ENCODE results near the gene RIN2. TPM values are rescaled to one million over a fixed set of nuclear protein-coding genes. Genes with fewer than 3 reads are reported as not detected.

RIN2 gene
- polyA plus RNA-seq, 1 donor (not counting 4 experiments of a cell fraction or from before 2014, with no cell fraction given), result 40.1 TPM

- H3K79me2 ChIP-seq (ENCODE audit: control insufficient read depth, insufficient read depth, low read length), result no peaks in the 10 kb centered on the region
- H3K4me3 ChIP-seq (ENCODE audit: control insufficient read depth in 2 of 3, extremely low read depth in 1 of 3, insufficient read depth in 2 of 3, low read depth in 1 of 3, low read length in 3 of 3), result no peak overlapping the region
- FAIRE-seq (no peak), DNase-seq (ENCODE audit: low read depth, low spot score) (no peak)
- H2AFZ ChIP-seq (ENCODE audit: control insufficient read depth, low read length), result no peak overlapping the region
- H3K4me1 ChIP-seq (ENCODE audit: control insufficient read depth, extremely low read depth, insufficient read depth, low read length), result peaks cover 19% of the 10 kb centered on the region
- no peak overlapping the region for H3K4me2 ChIP-seq (ENCODE audit: control insufficient read depth, extremely low read depth, insufficient read depth, low read depth, low read length)
- no peak for TF ChIP-seq EZH2 (IDR thresholded peaks at IDR 0.05; ENCODE audit: low read length)
- peak in 1 of 3 experiments; percentile 36 for TF ChIP-seq CTCF (optimal IDR thresholded peaks at IDR 0.05 in 1 of 3, IDR thresholded peaks at IDR 0.05 in 1 of 3, conservative IDR thresholded peaks at IDR 0.05 in 1 of 3; ENCODE audit: extremely low read depth in 1 of 3, insufficient read depth in 2 of 3, low read length in 3 of 3)
- no peaks in the 10 kb centered on the region for H3K9me1 ChIP-seq (ENCODE audit: control insufficient read depth, extremely low read depth, insufficient read depth, low read length)
- H3K9ac ChIP-seq (ENCODE audit: control insufficient read depth, extremely low read depth, insufficient read depth, low read length), result no peak overlapping the region
- dilution Hi-C loops (cut with MboI; ENCODE audit: extremely low pct_ligation_motif_present, low sequenced_read_pairs), result no loop called here
- H4K20me1 ChIP-seq (ENCODE audit: control insufficient read depth, extremely low read depth, insufficient read depth, low read length), result no peaks in the 10 kb centered on the region
- H3K9me3 ChIP-seq (ENCODE audit: control insufficient read depth, low read depth, low read length), result no peaks in the 10 kb centered on the region
- H3K36me3 ChIP-seq (ENCODE audit: control insufficient read depth in 2 of 2, extremely low read depth in 1 of 2, insufficient read depth in 2 of 2, low read length in 2 of 2), result no peaks in the 10 kb centered on the region
- no peak overlapping the region for H3K27ac ChIP-seq (ENCODE audit: control insufficient read depth, insufficient read depth, low read length)
- H3K27me3 ChIP-seq (ENCODE audit: control insufficient read depth, extremely low read depth, insufficient read depth, low read length), result no peaks in the 10 kb centered on the region
Measured at GRCh38 chr20:19806806-19807190, 48.7 kb downstream of the RIN2 start.

GRCh38 chr20:19807191-19807945, 49.3 kb downstream of the RIN2 start:
- H3K4me1 ChIP-seq (ENCODE audit: control insufficient read depth, extremely low read depth, insufficient read depth, low read length), result peaks cover 13% of the 10 kb centered on the region
- H3K9me3 ChIP-seq (ENCODE audit: control insufficient read depth, low read depth, low read length), result no peaks in the 10 kb centered on the region
- dilution Hi-C loops (cut with MboI; ENCODE audit: extremely low pct_ligation_motif_present, low sequenced_read_pairs), result no loop called here
- H3K9ac ChIP-seq (ENCODE audit: control insufficient read depth, extremely low read depth, insufficient read depth, low read length), result no peak overlapping the region
- H3K36me3 ChIP-seq (ENCODE audit: control insufficient read depth in 2 of 2, extremely low read depth in 1 of 2, insufficient read depth in 2 of 2, low read length in 2 of 2), result no peaks in the 10 kb centered on the region
- H3K4me2 ChIP-seq (ENCODE audit: control insufficient read depth, extremely low read depth, insufficient read depth, low read depth, low read length), result no peak overlapping the region
- H3K27me3 ChIP-seq (ENCODE audit: control insufficient read depth, extremely low read depth, insufficient read depth, low read length), result no peaks in the 10 kb centered on the region
- H3K79me2 ChIP-seq (ENCODE audit: control insufficient read depth, insufficient read depth, low read length), result no peaks in the 10 kb centered on the region
- no peak overlapping the region for H3K27ac ChIP-seq (ENCODE audit: control insufficient read depth, insufficient read depth, low read length)
- FAIRE-seq (no peak), DNase-seq (ENCODE audit: low read depth, low spot score) (no peak)
- no peaks in the 10 kb centered on the region for H3K9me1 ChIP-seq (ENCODE audit: control insufficient read depth, extremely low read depth, insufficient read depth, low read length)
- TF ChIP-seq CTCF (optimal IDR thresholded peaks at IDR 0.05 in 1 of 3, IDR thresholded peaks at IDR 0.05 in 1 of 3, conservative IDR thresholded peaks at IDR 0.05 in 1 of 3; ENCODE audit: extremely low read depth in 1 of 3, insufficient read depth in 2 of 3, low read length in 3 of 3), result no peak
- no peak for TF ChIP-seq EZH2 (IDR thresholded peaks at IDR 0.05; ENCODE audit: low read length)
- no peak overlapping the region for H3K4me3 ChIP-seq (ENCODE audit: control insufficient read depth in 2 of 3, extremely low read depth in 1 of 3, insufficient read depth in 2 of 3, low read depth in 1 of 3, low read length in 3 of 3)
- H4K20me1 ChIP-seq (ENCODE audit: control insufficient read depth, extremely low read depth, insufficient read depth, low read length), result no peaks in the 10 kb centered on the region
- H2AFZ ChIP-seq (ENCODE audit: control insufficient read depth, low read length), result no peak overlapping the region

Measured in keratinocyte (primary cell).